Ovary (tissue), 3 donors: ENCODE data around the gene NLE1.

ENCODE experiments used
- EP300 ChIP-seq: sonication (generic); formaldehyde crosslinking; IDR thresholded peaks from one replicate; pipeline ENCODE4 v1.6.1; 2017; ENCODE audit warnings: antibody characterized with exemption
- POLR2A ChIP-seq: fragments of 450-650 bp; IDR thresholded peaks from one replicate; pipeline ENCODE4 v1.6.1; 2017; ENCODE audit warnings: antibody characterized with exemption, mild to moderate bottlenecking, moderate library complexity
- TF ChIP-seq, protein P1 (sequence below), 3 donors: fragments of 450-650 bp in 2 of 3; fragments of 200-600 bp in 1 of 3; IDR thresholded peaks; one replicate each; pipeline versions ENCODE4 v1.5.1 to v1.8.0; 2016 to 2022; ENCODE audit warnings: antibody characterized with exemption in 3 of 3, mild to moderate bottlenecking in 1 of 3
- donor health status: DM: no; HTN: no; CAD: no.

DNA sequence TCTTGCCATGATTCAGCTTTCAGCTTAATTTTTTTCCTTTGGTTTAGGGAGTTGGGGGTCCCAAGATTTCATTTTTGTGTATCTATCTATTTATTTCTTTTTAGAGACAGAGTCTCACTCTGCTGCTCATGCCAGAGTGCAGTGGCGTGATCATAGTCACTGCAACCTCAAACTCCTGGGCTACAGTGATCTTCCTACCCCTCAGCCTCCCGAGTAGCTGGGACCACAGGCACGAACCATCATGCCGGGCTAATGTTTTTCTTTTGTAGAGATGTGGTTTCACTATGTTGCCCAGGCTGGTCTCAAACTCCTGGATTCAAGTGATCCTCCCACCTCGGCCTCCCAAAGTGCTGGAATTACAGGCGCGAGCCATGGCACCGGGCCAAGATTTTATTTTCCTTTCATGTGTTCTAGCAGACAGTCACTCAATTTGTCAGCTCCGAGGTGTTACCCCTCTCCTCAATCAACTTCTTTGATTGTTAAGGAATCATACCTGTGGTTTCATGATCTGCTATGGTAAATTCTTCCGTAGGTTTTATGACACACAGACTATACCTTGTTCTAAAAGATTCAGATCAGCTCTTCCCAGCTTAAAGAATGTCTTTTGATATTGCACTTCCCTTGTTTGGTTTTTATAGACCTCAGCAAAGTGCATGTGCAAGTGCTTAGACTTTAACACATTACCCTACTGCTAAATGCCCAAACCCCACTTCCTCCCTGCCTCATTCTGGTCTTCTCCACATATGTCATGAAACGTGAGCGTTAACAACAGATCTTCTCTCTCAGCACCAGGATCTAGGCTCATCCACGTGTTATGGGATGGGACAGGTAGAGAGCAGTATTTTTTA, 18.5 kb upstream of the NLE1 start:
- TF ChIP-seq, protein P1, sequence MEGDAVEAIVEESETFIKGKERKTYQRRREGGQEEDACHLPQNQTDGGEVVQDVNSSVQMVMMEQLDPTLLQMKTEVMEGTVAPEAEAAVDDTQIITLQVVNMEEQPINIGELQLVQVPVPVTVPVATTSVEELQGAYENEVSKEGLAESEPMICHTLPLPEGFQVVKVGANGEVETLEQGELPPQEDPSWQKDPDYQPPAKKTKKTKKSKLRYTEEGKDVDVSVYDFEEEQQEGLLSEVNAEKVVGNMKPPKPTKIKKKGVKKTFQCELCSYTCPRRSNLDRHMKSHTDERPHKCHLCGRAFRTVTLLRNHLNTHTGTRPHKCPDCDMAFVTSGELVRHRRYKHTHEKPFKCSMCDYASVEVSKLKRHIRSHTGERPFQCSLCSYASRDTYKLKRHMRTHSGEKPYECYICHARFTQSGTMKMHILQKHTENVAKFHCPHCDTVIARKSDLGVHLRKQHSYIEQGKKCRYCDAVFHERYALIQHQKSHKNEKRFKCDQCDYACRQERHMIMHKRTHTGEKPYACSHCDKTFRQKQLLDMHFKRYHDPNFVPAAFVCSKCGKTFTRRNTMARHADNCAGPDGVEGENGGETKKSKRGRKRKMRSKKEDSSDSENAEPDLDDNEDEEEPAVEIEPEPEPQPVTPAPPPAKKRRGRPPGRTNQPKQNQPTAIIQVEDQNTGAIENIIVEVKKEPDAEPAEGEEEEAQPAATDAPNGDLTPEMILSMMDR (IDR thresholded peaks at IDR 0.05): no peak
- no peak for TF ChIP-seq EP300
- TF ChIP-seq POLR2A: no peak
